Thymus (tissue), 11 donors: ENCODE results near the gene LIAS. TPM values are rescaled to one million over a fixed set of nuclear protein-coding genes. Genes with fewer than 3 reads are reported as not detected.

Source experiments
- DNase-seq, 9 donors: peaks; one replicate each; pipeline ENCODE4 v3.0.0-alpha.2; 2013; ENCODE audit warnings: low spot score in 9 of 9, low read depth in 6 of 9, missing footprints in 1 of 9
- H3K27ac ChIP-seq, 2 donors: one replicate each; pipeline ENCODE4 v1.5.1; 2013; ENCODE audit warnings: control low read depth in 1 of 2, low read depth in 1 of 2, low read length in 1 of 2, mild to moderate bottlenecking in 1 of 2, moderate library complexity in 1 of 2
- H3K27me3 ChIP-seq, 2 donors: one replicate each; pipeline ENCODE4 v1.5.1; 2013; ENCODE audit warnings: low read length in 1 of 2; ENCODE audit not compliant: control insufficient read depth in 2 of 2, insufficient read depth in 1 of 2
- H3K36me3 ChIP-seq, 2 donors: one replicate each; pipeline ENCODE4 v1.5.1; 2013; ENCODE audit warnings: low read length in 1 of 2, mild to moderate bottlenecking in 1 of 2, moderate library complexity in 1 of 2; ENCODE audit not compliant: control insufficient read depth in 2 of 2, insufficient read depth in 2 of 2
- H3K4me1 ChIP-seq, 2 donors: one replicate each; pipeline ENCODE4 v1.5.1; 2013; ENCODE audit warnings: low read length in 2 of 2; ENCODE audit not compliant: control insufficient read depth in 2 of 2, insufficient read depth in 2 of 2
- H3K4me3 ChIP-seq, 2 donors: one replicate each; pipeline ENCODE4 v1.5.1; 2013; ENCODE audit warnings: low read length in 2 of 2, control low read depth in 1 of 2, mild to moderate bottlenecking in 1 of 2
- H3K9me3 ChIP-seq, 2 donors: one replicate each; pipeline ENCODE4 v1.5.1; 2013; ENCODE audit warnings: low read length in 1 of 2, mild to moderate bottlenecking in 1 of 2; ENCODE audit not compliant: control insufficient read depth in 2 of 2, insufficient read depth in 1 of 2
- WGBS: extraction: QIAGEN DNeasy Blood & Tissue Kit; methylation state at CpG from one replicate; pipeline ENCODE4 v1.1.7; 2013; 5-methylcytosine and 5-hydroxymethylcytosine counted together
- polyA plus RNA-seq: library from polyadenylated mRNA; stranded (reverse); fragments of 200-250 nt; gene quantifications from one replicate; pipeline ENCODE4 v1.2.3, GENCODE V29; 2013
- total RNA-seq: library from RNA; stranded (reverse); fragments of 120-200 nt; gene quantifications from one replicate; pipeline ENCODE4 v1.2.4, GENCODE V29; 2013
- donor health status: healthy.

The LIAS gene
- total and polyA plus RNA-seq, 2 donors, result 12.5 to 29.1 TPM

GRCh38 chr4:39521253-39521919, 62.5 kb downstream of the LIAS start:
- Histone ChIP-seq H3K4me3 (no peak overlapping the region), H3K27me3 (no peaks in the 10 kb centered on the region), H3K9me3 (no peaks in the 10 kb centered on the region), H3K36me3 (no peaks in the 10 kb centered on the region), H3K27ac (no peak overlapping the region), H3K4me1 (peaks cover 0 to 2% of the 10 kb centered on the region in 2 donors)
- WGBS, result 94% methylated on average over 5 of the region's 5 CpGs
- no peak for DNase-seq

DNA sequence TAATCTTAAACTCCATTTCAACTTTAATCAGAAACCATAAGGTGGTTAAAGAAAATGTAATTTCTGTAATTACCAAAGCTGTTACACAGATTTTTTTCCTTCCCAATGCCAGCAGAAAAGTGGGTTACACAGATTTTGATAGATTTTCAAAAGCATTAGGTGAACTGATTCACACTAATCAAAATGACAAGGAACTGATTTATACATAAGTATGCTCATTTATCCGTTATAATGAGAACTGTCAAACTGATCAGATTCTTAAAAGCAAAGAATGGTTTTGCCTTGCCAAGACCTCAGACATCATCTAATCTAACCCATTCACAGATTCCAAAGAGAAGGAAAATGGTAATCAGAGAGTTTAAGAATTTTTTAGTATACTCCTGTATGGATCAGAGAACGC, 63.2 kb downstream of the LIAS start:
- H3K4me1 ChIP-seq, result peaks cover 0 to 6% of the 10 kb centered on the region in 2 donors
- WGBS, result 74% methylated on average over 2 of the region's 2 CpGs
- no peak for DNase-seq
- no peak overlapping the region for H3K27ac ChIP-seq
- no peaks in the 10 kb centered on the region for H3K9me3 ChIP-seq
- H3K4me3 ChIP-seq, result no peak overlapping the region
- no peaks in the 10 kb centered on the region for H3K36me3 ChIP-seq
- peaks cover 0 to under 1% of the 10 kb centered on the region in 2 donors for H3K27me3 ChIP-seq

- Histone ChIP-seq H3K27me3 (peaks cover 0 to 9% of the 10 kb centered on the region in 2 donors), H3K4me3 (no peak overlapping the region)
Measured at GRCh38 chr4:39524161-39524957, 65.5 kb downstream of the LIAS start.

DNA sequence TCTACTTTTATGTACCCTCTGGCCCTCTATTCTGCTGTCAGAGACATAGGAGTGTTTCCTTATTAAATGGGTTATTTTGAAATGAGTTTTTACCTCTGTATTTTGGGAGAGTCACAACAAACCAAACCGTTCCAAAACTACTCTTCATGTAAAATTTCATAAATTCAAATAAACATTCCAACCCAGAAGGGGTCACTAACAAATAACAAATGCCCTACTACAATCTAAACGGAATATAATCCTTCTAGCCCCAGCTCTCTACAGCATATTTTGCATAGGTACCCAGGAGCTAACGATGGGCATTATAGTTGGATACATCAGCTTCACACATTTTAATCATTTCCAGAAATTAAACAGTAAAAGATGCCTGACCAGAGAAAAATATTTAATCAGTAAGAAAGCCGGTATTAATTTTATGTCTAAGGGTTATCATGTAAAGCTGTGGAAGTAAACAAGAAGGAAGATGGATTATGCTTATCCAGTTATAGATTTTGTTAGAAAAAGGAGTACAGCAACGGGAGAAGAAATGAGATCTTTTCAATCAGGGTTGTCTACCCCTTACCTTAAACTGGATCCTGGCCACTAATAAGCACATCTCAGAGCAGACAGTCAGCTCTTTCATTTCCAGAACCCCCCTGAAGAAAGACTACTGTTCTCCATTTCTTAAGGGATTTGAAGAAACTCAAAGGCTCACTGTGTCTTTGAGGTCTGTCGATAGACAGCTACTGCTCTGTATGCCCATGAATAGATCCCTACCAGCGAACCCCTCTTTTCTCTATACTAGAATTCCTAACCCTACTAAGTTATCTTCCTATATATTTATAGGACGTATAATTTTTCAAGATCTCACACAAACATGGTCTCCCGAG, 67.2 kb downstream of the LIAS start:
- 48% methylated on average over 9 of the region's 9 CpGs for WGBS
- peak in 2 of 9 donors; percentile 1 to 3 for DNase-seq
- Histone ChIP-seq H3K27me3 (peaks cover 0 to 9% of the 10 kb centered on the region in 2 donors), H3K4me1 (peaks cover 0 to 11% of the 10 kb centered on the region in 2 donors), H3K4me3 (peak overlapping the region; percentile 64 to 95), H3K36me3 (no peaks in the 10 kb centered on the region), H3K27ac (no peak overlapping the region), H3K9me3 (peaks cover 0 to 10% of the 10 kb centered on the region in 2 donors)

More at GRCh38 chr4:39524161-39524957, 65.5 kb downstream of the LIAS start:
- H3K36me3 ChIP-seq, result no peaks in the 10 kb centered on the region
- no peak overlapping the region for H3K27ac ChIP-seq
- WGBS, result 97% methylated on average over 7 of the region's 7 CpGs
- H3K9me3 ChIP-seq, result peaks cover 0 to 3% of the 10 kb centered on the region in 2 donors
- H3K4me1 ChIP-seq, result peaks cover 0 to 11% of the 10 kb centered on the region in 2 donors
- DNase-seq, result no peak

GRCh38 chr4:39526765-39527295, 68.0 kb downstream of the LIAS start:
- Histone ChIP-seq H3K9me3 (peaks cover 0 to 12% of the 10 kb centered on the region in 2 donors), H3K27me3 (peaks cover 0 to 9% of the 10 kb centered on the region in 2 donors), H3K27ac (peak overlapping the region; percentile 33 to 45), H3K4me1 (peaks cover 0 to 11% of the 10 kb centered on the region in 2 donors), H3K4me3 (peak overlapping the region; percentile 64 to 95), H3K36me3 (no peaks in the 10 kb centered on the region)
- WGBS, result under 1% methylated on average over 33 of the region's 33 CpGs
- peak in 6 of 9 donors; percentile 8 to 51 (median 14) for DNase-seq

GRCh38 chr4:39527296-39528060, 68.6 kb downstream of the LIAS start, which contains the start of gene UGDH:
TSS of gene UGDH (minus strand) at chr4:39527439. CDS start at chr4:39521512, 5,927 bp downstream.
- H3K4me3 ChIP-seq, result peak within 1 kb of the TSS; percentile 64 to 95
- no peaks in the 10 kb centered on the region for H3K36me3 ChIP-seq
- peaks cover 0 to 16% of the 10 kb centered on the region in 2 donors for H3K9me3 ChIP-seq
- H3K4me1 ChIP-seq, result peaks cover 0 to 11% of the 10 kb centered on the region in 2 donors
- peak within 1 kb of the TSS; percentile 55 to 69 for H3K27ac ChIP-seq
- DNase-seq, result peak; percentile 57 to 94 (median 84)
- under 1% methylated on average over 73 of the region's 73 CpGs for WGBS
- H3K27me3 ChIP-seq, result peaks cover 0 to 9% of the 10 kb centered on the region in 2 donors

DNA sequence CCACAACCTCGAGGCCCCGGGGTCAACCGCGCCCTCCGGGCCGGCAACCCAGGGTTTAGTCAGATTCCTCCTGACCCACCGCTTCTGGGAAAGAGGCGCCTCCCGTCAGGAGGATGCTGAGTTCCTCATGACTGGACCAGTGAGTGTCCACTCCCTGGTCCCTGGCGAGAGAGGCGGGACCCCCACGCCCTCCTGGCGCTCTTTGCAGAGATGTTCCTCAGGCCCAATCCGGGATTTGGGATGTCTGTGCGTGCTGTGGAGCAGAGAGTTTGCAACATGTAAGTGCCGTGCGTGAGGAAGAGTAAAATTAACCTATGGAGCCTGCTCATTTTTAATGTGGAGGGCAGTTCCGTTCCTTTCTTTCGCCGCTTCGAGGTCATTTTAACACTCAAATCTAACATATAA, 69.2 kb downstream of the LIAS start:
- DNase-seq, result peak in 2 of 9 donors; percentile 2 to 10
- Histone ChIP-seq H3K4me1 (peaks cover 0 to 11% of the 10 kb centered on the region in 2 donors), H3K27me3 (peaks cover 0 to 9% of the 10 kb centered on the region in 2 donors), H3K27ac (peak overlapping the region; percentile 55 to 69), H3K4me3 (peak overlapping the region; percentile 64 to 95), H3K36me3 (no peaks in the 10 kb centered on the region), H3K9me3 (peaks cover 0 to 16% of the 10 kb centered on the region in 2 donors)
- WGBS, result 5% methylated on average over 21 of the region's 21 CpGs
